Suprapubic skin (tissue), 4 donors: Measurements from ENCODE around the gene CLMP.

Experiments
- EP300 ChIP-seq: sonication (generic); formaldehyde crosslinking; IDR thresholded peaks from one replicate; pipeline ENCODE4 v1.6.1; 2017; ENCODE audit warnings: antibody characterized with exemption
- POLR2AphosphoS5 ChIP-seq, 3 donors: sonication (generic); formaldehyde crosslinking; IDR thresholded peaks; one replicate each; pipeline ENCODE4 v1.6.1; 2017; ENCODE audit warnings: antibody characterized with exemption in 3 of 3

GRCh38 chr11:123056835-123057491, 138.1 kb downstream of the CLMP start:
- TF ChIP-seq EP300 (no peak), POLR2AphosphoS5 (IDR thresholded peaks at IDR 0.05) (no peak)
